ENCODE measurements around the gene IHH.

The IHH gene

DNA sequence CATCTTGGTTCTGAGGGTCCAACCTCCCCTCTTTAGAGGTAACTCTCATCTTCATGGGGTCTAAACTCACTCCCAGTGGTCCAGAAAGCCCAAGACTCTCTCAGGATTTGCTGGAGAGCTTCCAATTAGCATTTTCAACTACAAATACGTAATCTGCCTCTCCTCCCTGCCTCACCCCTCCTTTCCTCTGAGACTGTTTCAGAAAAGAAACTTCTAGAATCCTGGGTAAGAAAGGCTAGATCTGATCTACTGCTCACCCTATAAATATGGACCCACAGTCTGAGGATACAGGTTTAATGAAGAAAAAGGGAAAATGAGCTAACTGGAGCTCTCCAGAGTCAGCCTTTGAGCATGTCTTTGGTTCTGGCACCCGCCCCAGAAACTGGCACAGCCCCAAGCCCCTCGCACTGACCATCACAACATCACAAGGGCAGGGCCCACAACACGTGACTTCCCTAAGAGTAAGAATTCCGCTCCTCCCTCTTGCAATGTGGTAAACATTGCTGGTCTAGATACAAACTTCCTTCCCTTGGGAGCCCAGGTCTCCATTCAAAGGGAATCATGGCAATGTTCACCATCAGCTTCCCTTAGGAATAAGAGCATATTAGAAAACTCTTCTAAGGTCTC is 21.7 kb upstream of the IHH start:
- CTCF ChIA-PET = interaction anchor here (0.6 to 1.1 kb wide), 2 partner anchors 22 to 865 kb away, joined by 3 read pairs; no protein-coding TSS in a partner anchor
- POLR2A ChIA-PET = no interaction called here
- no peak for DNase-seq (ENCODE audit: extremely low spot score)
- no peak for TF ChIP-seq ARNT (IDR thresholded peaks at IDR 0.05)
- no peak for TF ChIP-seq TARDBP (IDR thresholded peaks at IDR 0.05)
- no peak for TF ChIP-seq ZNF384 (IDR thresholded peaks at IDR 0.05)
- no peak for TF ChIP-seq SP1 (IDR thresholded peaks at IDR 0.05)
- no peak for TF ChIP-seq SUZ12 (IDR thresholded peaks at IDR 0.05)
- no peak for TF ChIP-seq NFRKB (IDR thresholded peaks at IDR 0.05)
- no peak for TF ChIP-seq FOXA1 (IDR thresholded peaks at IDR 0.05)
- TF ChIP-seq CTBP1 (IDR thresholded peaks at IDR 0.05; ENCODE audit: borderline replicate concordance) = no peak
- no peak for TF ChIP-seq L3MBTL2 (conservative IDR thresholded peaks at IDR 0.05)
- TF ChIP-seq, protein P1, sequence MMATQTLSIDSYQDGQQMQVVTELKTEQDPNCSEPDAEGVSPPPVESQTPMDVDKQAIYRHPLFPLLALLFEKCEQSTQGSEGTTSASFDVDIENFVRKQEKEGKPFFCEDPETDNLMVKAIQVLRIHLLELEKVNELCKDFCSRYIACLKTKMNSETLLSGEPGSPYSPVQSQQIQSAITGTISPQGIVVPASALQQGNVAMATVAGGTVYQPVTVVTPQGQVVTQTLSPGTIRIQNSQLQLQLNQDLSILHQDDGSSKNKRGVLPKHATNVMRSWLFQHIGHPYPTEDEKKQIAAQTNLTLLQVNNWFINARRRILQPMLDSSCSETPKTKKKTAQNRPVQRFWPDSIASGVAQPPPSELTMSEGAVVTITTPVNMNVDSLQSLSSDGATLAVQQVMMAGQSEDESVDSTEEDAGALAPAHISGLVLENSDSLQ (IDR thresholded peaks at IDR 0.05) = no peak
- TF ChIP-seq BHLHE40 (IDR thresholded peaks at IDR 0.05; ENCODE audit: borderline replicate concordance) = no peak
- no peak for TF ChIP-seq ELF4 (IDR thresholded peaks at IDR 0.05)

GRCh38 chr2:219081701-219082331 is 21.1 kb upstream of the IHH start:
- CTCF ChIA-PET = interaction anchor here (0.6 to 1.3 kb wide), 3 partner anchors 23 to 865 kb away, joined by 3 to 4 read pairs (median 3); no protein-coding TSS in a partner anchor
- POLR2A ChIA-PET = no interaction called here
- DNase-seq (ENCODE audit: extremely low spot score) = no peak
- TF ChIP-seq, protein P1 (IDR thresholded peaks at IDR 0.05) = no peak
- TF ChIP-seq FOXK2 (IDR thresholded peaks at IDR 0.05) = no peak
- no peak for TF ChIP-seq SUZ12 (IDR thresholded peaks at IDR 0.05)
- no peak for TF ChIP-seq CTBP1 (IDR thresholded peaks at IDR 0.05; ENCODE audit: borderline replicate concordance)
- no peak for TF ChIP-seq L3MBTL2 (conservative IDR thresholded peaks at IDR 0.05)
- no peak for TF ChIP-seq FOXA1 (IDR thresholded peaks at IDR 0.05)
- no peak for TF ChIP-seq NFRKB (IDR thresholded peaks at IDR 0.05)
- no peak for TF ChIP-seq LEF1 (IDR thresholded peaks at IDR 0.05; ENCODE audit: borderline replicate concordance)
- no peak for TF ChIP-seq ARNT (IDR thresholded peaks at IDR 0.05)

- POLR2A ChIA-PET = no interaction called here
- DNase-seq (ENCODE audit: extremely low spot score) = no peak
- CTCF ChIA-PET = interaction anchor here (0.6 to 1.3 kb wide), 4 partner anchors 9 to 44 kb away, joined by 3 to 6 read pairs (median 4); no protein-coding TSS in a partner anchor
- TF ChIP-seq, protein P1 (IDR thresholded peaks at IDR 0.05) = no peak
- TF ChIP-seq FOXM1 (IDR thresholded peaks at IDR 0.05; ENCODE audit: borderline replicate concordance) = no peak
- no peak for TF ChIP-seq NFRKB (IDR thresholded peaks at IDR 0.05)
- no peak for TF ChIP-seq BHLHE40 (IDR thresholded peaks at IDR 0.05; ENCODE audit: borderline replicate concordance)
- no peak for TF ChIP-seq FOXK2 (IDR thresholded peaks at IDR 0.05)
- TF ChIP-seq TARDBP (IDR thresholded peaks at IDR 0.05) = no peak
- TF ChIP-seq L3MBTL2 (conservative IDR thresholded peaks at IDR 0.05) = no peak
- TF ChIP-seq CTBP1 (IDR thresholded peaks at IDR 0.05; ENCODE audit: borderline replicate concordance) = no peak
- no peak for TF ChIP-seq SP1 (IDR thresholded peaks at IDR 0.05)
- TF ChIP-seq HDGF (IDR thresholded peaks at IDR 0.05; ENCODE audit: borderline replicate concordance) = no peak
- no peak for TF ChIP-seq SUZ12 (IDR thresholded peaks at IDR 0.05)
- TF ChIP-seq ARNT (IDR thresholded peaks at IDR 0.05) = no peak
Observed at GRCh38 chr2:219081096-219081495, 20.4 kb upstream of the IHH start.

GRCh38 chr2:219079417-219079816 is 18.7 kb upstream of the IHH start:
- POLR2A ChIA-PET = no interaction called here

DNA sequence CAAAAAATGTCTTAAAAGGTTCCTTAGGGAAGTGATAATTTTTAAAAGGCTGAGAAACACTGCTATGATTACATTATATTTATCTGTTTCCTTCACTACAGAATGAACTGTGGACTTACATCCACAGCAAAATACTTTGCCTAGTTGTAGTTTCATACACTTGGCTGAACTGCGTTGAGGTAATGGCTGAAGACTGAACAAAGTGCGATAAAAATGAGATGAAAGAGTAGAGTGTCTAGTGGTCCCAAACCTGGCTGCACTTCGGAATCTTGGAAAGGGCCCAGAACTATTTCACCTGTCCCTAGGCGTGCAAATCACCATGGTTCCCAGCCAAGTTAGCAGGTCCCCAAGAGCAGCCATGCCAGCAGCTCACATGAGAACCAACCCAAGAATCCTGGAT is 18.2 kb upstream of the IHH start:
- ChIA-PET CTCF (no interaction called here), POLR2A (no interaction called here)
- TF ChIP-seq FOXK2 (IDR thresholded peaks at IDR 0.05) = no peak
- TF ChIP-seq CTBP1 (IDR thresholded peaks at IDR 0.05; ENCODE audit: borderline replicate concordance) = no peak
- TF ChIP-seq SP1 (IDR thresholded peaks at IDR 0.05) = no peak
- no peak for TF ChIP-seq ZNF384 (IDR thresholded peaks at IDR 0.05)
- no peak for TF ChIP-seq LEF1 (IDR thresholded peaks at IDR 0.05; ENCODE audit: borderline replicate concordance)
- TF ChIP-seq L3MBTL2 (conservative IDR thresholded peaks at IDR 0.05) = no peak
- TF ChIP-seq FOXA1 (IDR thresholded peaks at IDR 0.05) = no peak
- TF ChIP-seq FOXM1 (IDR thresholded peaks at IDR 0.05; ENCODE audit: borderline replicate concordance) = no peak
- TF ChIP-seq HDGF (IDR thresholded peaks at IDR 0.05; ENCODE audit: borderline replicate concordance) = no peak
- TF ChIP-seq ELF4 (IDR thresholded peaks at IDR 0.05) = no peak
- TF ChIP-seq BHLHE40 (IDR thresholded peaks at IDR 0.05; ENCODE audit: borderline replicate concordance) = no peak
- no peak for TF ChIP-seq TARDBP (IDR thresholded peaks at IDR 0.05)
- TF ChIP-seq NFRKB (IDR thresholded peaks at IDR 0.05) = no peak
- TF ChIP-seq, protein P1 (IDR thresholded peaks at IDR 0.05) = no peak
- TF ChIP-seq SUZ12 (IDR thresholded peaks at IDR 0.05) = no peak
- DNase-seq (ENCODE audit: extremely low spot score) = no peak

More at GRCh38 chr2:219079417-219079816, 18.7 kb upstream of the IHH start:
- CTCF ChIA-PET = no interaction called here
- no peak for DNase-seq (ENCODE audit: extremely low spot score)
- TF ChIP-seq SUZ12 (IDR thresholded peaks at IDR 0.05) (no peak), TARDBP (IDR thresholded peaks at IDR 0.05) (no peak), ARNT (IDR thresholded peaks at IDR 0.05) (no peak), FOXM1 (IDR thresholded peaks at IDR 0.05; ENCODE audit: borderline replicate concordance) (no peak), LEF1 (IDR thresholded peaks at IDR 0.05; ENCODE audit: borderline replicate concordance) (no peak), BHLHE40 (IDR thresholded peaks at IDR 0.05; ENCODE audit: borderline replicate concordance) (no peak)

Measured in HEK293T (cell line).